B cell (primary cell): ENCODE measurements around the gene APOD. TPM values are rescaled to one million over a fixed set of nuclear protein-coding genes. Genes with fewer than 3 reads are reported as not detected.
A peak's percentile ranks its signal among the peaks of the same experiment; 100 is the strongest.

ENCODE experiments used
- ATAC-seq: fragments of 200-7000 bp; cut with Tn5 transposase; one replicate; pipeline ENCODE4 v1.10.0; 2021; ENCODE audit warnings: low read depth, mild to moderate bottlenecking, moderate number of reproducible peaks, moderate library complexity
- CTCF ChIA-PET: fragments of 350-600 bp; sonication (Branson Sonifier 250); formaldehyde crosslinking; loops from one replicate; lab custom pipeline; 2021; ENCODE audit warnings: antibody characterized with exemption, inconsistent platforms; lab: Charles Lee
- POLR2A ChIA-PET: fragments of 350-600 bp; sonication (Branson Sonifier 250); formaldehyde crosslinking; loops from one replicate; lab custom pipeline; 2021; ENCODE audit warnings: antibody characterized with exemption; lab: Charles Lee
- DNase-seq: peaks from one replicate; pipeline ENCODE4 v3.0.0; 2013
- H2AFZ ChIP-seq: 2 replicates; pipeline ENCODE4 v1.6.1; 2012; ENCODE audit warnings: mild to moderate bottlenecking, low read depth, low read length; ENCODE audit not compliant: insufficient read depth, poor library complexity, severe bottlenecking
- H3K27ac ChIP-seq, 2 donors: 1 replicate in 1 of 2; 2 replicates in 1 of 2; pipeline ENCODE4 v1.5.1; 2012 to 2013; ENCODE audit warnings: low read length in 2 of 2, mild to moderate bottlenecking in 2 of 2, moderate library complexity in 1 of 2
- H3K27me3 ChIP-seq, 4 experiments: fragments of 200-600 bp in 1 of 4; sonication (generic) in 1 of 4; replicated peaks in 1 of 4; 1 replicate in 2 of 4; 2 replicates in 2 of 4; pipeline versions ENCODE4 v1.6.1 to v1.7.0; 2013 to 2016; ENCODE audit warnings: low read length in 3 of 4, mild to moderate bottlenecking in 2 of 4, mixed read lengths in 1 of 4, moderate library complexity in 1 of 4; ENCODE audit not compliant: insufficient read depth in 4 of 4, control insufficient read depth in 3 of 4; ENCODE audit errors: control extremely low read depth in 1 of 4
- H3K36me3 ChIP-seq, 2 experiments: replicated peaks in 1 of 2; 1 replicate in 1 of 2; 2 replicates in 1 of 2; pipeline versions ENCODE4 v1.6.1 to v1.7.1; 2013; ENCODE audit warnings: low read length in 1 of 2; ENCODE audit not compliant: insufficient read depth in 2 of 2, control insufficient read depth in 1 of 2; ENCODE audit errors: control extremely low read depth in 1 of 2, extremely low read depth in 1 of 2
- H3K4me1 ChIP-seq, 2 donors: fragments of 200-600 bp in 1 of 2; sonication (generic) in 1 of 2; 1 replicate in 1 of 2; 2 replicates in 1 of 2; pipeline versions ENCODE4 v1.5.1 to v1.6.1; 2013 to 2017; ENCODE audit warnings: low read length in 2 of 2; ENCODE audit not compliant: control insufficient read depth in 2 of 2, insufficient read depth in 2 of 2
- H3K4me2 ChIP-seq: replicated peaks from 2 replicates; pipeline ENCODE3; 2012; ENCODE audit warnings: mild to moderate bottlenecking, low read depth, low read length; ENCODE audit not compliant: poor library complexity, severe bottlenecking
- H3K4me3 ChIP-seq, 5 experiments: fragments of 200-600 bp in 1 of 5; sonication (generic) in 1 of 5; 1 replicate in 3 of 5; 2 replicates in 2 of 5; pipeline versions ENCODE4 v1.5.1 to v1.7.0; 2011 to 2016; ENCODE audit warnings: low read length in 4 of 5, mild to moderate bottlenecking in 4 of 5, low read depth in 2 of 5, control low read depth in 1 of 5, moderate library complexity in 1 of 5; ENCODE audit not compliant: insufficient read depth in 1 of 5; ENCODE audit errors: control extremely low read depth in 1 of 5, extremely low read depth in 1 of 5
- H3K79me2 ChIP-seq: fragments of 200-600 bp; sonication (generic); one replicate; pipeline ENCODE4 v1.6.0; 2016; ENCODE audit warnings: low read length; ENCODE audit not compliant: control insufficient read depth, insufficient read depth
- H3K9ac ChIP-seq: fragments of 200-600 bp; sonication (generic); 2 replicates; pipeline ENCODE4 v1.6.1; 2017; ENCODE audit warnings: mild to moderate bottlenecking, low read length, moderate library complexity
- H3K9me3 ChIP-seq, 3 donors: one replicate each; pipeline versions ENCODE4 v1.6.1 to v1.7.1; 2013; ENCODE audit warnings: low read length in 2 of 3; ENCODE audit not compliant: control insufficient read depth in 2 of 3, insufficient read depth in 1 of 3; ENCODE audit errors: control extremely low read depth in 1 of 3
- H4K20me1 ChIP-seq: 2 replicates; pipeline ENCODE4 v1.6.0; 2012; ENCODE audit warnings: mild to moderate bottlenecking, low read length; ENCODE audit not compliant: insufficient read depth, control insufficient read depth, poor library complexity, severe bottlenecking
- H3K27ac Mint-ChIP-seq: one replicate; pipeline ENCODE4 v1.8.0; 2021; ENCODE audit warnings: mixed read lengths
- H3K27me3 Mint-ChIP-seq: one replicate; pipeline ENCODE4 v1.8.0; 2021; ENCODE audit warnings: mixed read lengths
- H3K4me1 Mint-ChIP-seq: one replicate; pipeline ENCODE4 v1.8.0; 2021; ENCODE audit warnings: mixed read lengths
- H3K4me3 Mint-ChIP-seq: one replicate; pipeline ENCODE4 v1.8.0; 2021; ENCODE audit warnings: mixed read lengths
- H3K9me3 Mint-ChIP-seq: one replicate; pipeline ENCODE4 v1.8.0; 2022; ENCODE audit warnings: mixed read lengths; ENCODE audit not compliant: insufficient read depth
- EZH2 ChIP-seq: IDR thresholded peaks from 2 replicates; pipeline ENCODE4 v1.6.1; 2012; ENCODE audit warnings: borderline replicate concordance, low read depth, mild to moderate bottlenecking, moderate library complexity, low read length; ENCODE audit not compliant: insufficient read depth, poor library complexity, severe bottlenecking
- WGBS: methylation state at CpG from one replicate; pipeline ENCODE4 v1.1.5; 2013; ENCODE audit warnings: missing lambda C conversion rate; ENCODE audit not compliant: insufficient coverage; 5-methylcytosine and 5-hydroxymethylcytosine counted together
- intact Hi-C: fragments of 100-400 bp; cut with micrococcal nuclease; formaldehyde crosslinking; loops from one replicate; pipeline ENCODE4 v1.10.0; 2022
- polyA plus RNA-seq: library from polyadenylated mRNA; depleted of rRNA; stranded (reverse); fragments of >200 nt; gene quantifications from 2 replicates; pipeline ENCODE4 v1.2.3, GENCODE V29; 2012
- total RNA-seq, 2 donors: library from RNA; stranded (reverse); fragments of 120-200 nt in 1 of 2; gene quantifications; 1 replicate in 1 of 2; 2 replicates in 1 of 2; pipeline versions ENCODE4 v1.2.3 to v1.2.4, GENCODE V29; 2013 to 2022
- TF ChIP-seq, protein P1 (sequence below): fragments of 200-600 bp; IDR thresholded peaks from one replicate; pipeline ENCODE4 v1.8.0; 2022; ENCODE audit warnings: antibody characterized with exemption, mild to moderate bottlenecking

Gene APOD
- total and polyA plus RNA-seq, 2 donors (not counting 1 experiment from before 2014, with no cell fraction given): 0.59 TPM; not detected in 1

DNA sequence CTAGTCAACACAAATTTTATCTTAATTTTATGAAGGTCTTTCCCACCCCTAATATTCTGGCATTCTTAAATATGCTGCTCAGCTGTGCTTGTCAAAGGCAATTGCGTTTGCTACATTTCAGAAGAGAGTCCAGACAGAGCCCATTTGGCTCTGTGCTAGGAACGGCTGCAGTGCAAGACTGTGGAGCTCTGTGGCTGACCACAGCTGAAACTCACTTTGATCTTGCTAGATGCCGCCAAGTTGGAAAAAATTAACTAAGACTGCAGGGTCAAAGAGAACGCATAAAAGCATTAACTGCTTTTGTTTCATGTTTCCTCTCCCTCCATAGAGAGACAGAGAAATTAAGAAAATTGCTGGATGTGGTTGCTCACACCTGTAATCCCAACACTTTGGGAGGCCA lies 33.0 kb downstream of the APOD start:
- peak overlapping the region; percentile 40 for H3K9ac ChIP-seq
- intact Hi-C loops: no loop called here
- H3K4me1 ChIP-seq: peaks cover 43 to 46% of the 10 kb centered on the region in 2 donors
- no peaks in the 10 kb centered on the region for H3K27me3 ChIP-seq
- Mint-ChIP-seq H3K9me3 (no peaks in the 10 kb centered on the region), H3K4me3 (peak overlapping the region; percentile 66), H3K27me3 (no peaks in the 10 kb centered on the region), H3K27ac (peak overlapping the region; percentile 92), H3K4me1 (peaks cover 47% of the 10 kb centered on the region)
- 22% methylated on average over 2 of the region's 4 CpGs for WGBS
- H4K20me1 ChIP-seq: no peaks in the 10 kb centered on the region
- H3K9me3 ChIP-seq: no peaks in the 10 kb centered on the region
- ChIA-PET POLR2A (interaction anchor here (1.4 kb wide), 1 partner anchor 13 kb away, joined by 7 read pairs; no protein-coding TSS in a partner anchor), CTCF (interaction anchor here (0.6 to 2.0 kb wide), 6 partner anchors 9 to 814 kb away, joined by 3 to 10 read pairs (median 4); partner anchors contain the start of gene XXYLT1)
- TF ChIP-seq, protein P1, sequence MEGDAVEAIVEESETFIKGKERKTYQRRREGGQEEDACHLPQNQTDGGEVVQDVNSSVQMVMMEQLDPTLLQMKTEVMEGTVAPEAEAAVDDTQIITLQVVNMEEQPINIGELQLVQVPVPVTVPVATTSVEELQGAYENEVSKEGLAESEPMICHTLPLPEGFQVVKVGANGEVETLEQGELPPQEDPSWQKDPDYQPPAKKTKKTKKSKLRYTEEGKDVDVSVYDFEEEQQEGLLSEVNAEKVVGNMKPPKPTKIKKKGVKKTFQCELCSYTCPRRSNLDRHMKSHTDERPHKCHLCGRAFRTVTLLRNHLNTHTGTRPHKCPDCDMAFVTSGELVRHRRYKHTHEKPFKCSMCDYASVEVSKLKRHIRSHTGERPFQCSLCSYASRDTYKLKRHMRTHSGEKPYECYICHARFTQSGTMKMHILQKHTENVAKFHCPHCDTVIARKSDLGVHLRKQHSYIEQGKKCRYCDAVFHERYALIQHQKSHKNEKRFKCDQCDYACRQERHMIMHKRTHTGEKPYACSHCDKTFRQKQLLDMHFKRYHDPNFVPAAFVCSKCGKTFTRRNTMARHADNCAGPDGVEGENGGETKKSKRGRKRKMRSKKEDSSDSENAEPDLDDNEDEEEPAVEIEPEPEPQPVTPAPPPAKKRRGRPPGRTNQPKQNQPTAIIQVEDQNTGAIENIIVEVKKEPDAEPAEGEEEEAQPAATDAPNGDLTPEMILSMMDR: no peak
- no peak for TF ChIP-seq EZH2
- peak overlapping the region; percentile 65 for H3K4me2 ChIP-seq
- H3K27ac ChIP-seq: peak overlapping the region; percentile 72 to 83
- ATAC-seq (no peak), DNase-seq (no peak)
- H3K4me3 ChIP-seq: peak overlapping the region in 3 of 5 experiments; percentile 5 to 45 (median 35)
- peak overlapping the region; percentile 57 for H2AFZ ChIP-seq
- no peaks in the 10 kb centered on the region for H3K36me3 ChIP-seq
- H3K79me2 ChIP-seq: peaks cover 3% of the 10 kb centered on the region

DNA sequence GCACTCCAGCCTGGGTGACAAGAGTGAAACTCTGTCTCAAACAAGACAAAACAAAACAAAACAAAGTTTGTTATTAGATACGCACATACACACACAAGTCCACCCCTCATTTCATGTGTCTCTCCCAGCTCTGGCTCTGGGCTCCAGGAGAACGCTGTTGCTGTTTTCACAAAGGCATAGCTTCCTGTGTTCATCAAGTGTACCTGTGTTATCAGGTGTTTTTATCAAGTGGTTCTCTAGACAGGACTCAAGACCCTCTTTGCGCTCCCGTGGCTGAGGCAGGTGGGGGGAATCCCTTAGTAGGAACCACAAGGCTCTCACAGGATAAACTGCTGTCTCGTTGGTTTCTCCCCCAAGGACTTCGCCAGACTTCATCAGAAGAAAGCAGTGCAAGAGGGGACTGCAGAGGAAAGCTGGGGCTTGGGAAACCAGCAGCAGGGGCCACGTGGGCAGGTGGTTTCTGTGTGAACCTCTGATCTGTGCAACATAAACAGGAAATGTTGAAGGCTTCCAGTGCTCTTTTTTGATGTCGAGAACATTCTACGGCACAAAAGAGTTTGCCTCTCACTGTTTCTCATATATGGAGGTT lies 33.7 kb downstream of the APOD start:
- H3K27me3 Mint-ChIP-seq: no peaks in the 10 kb centered on the region
- DNase-seq (peak; percentile 69), ATAC-seq (peak; percentile 87)
- Histone ChIP-seq H3K4me1 (peaks cover 46 to 49% of the 10 kb centered on the region in 2 donors), H3K9ac (peak overlapping the region; percentile 40), H4K20me1 (no peaks in the 10 kb centered on the region), H3K27ac (peak overlapping the region; percentile 72 to 83), H3K36me3 (no peaks in the 10 kb centered on the region), H3K9me3 (no peaks in the 10 kb centered on the region), H3K4me3 (peak overlapping the region; percentile 5 to 45 (median 35)), H2AFZ (peak overlapping the region; percentile 57), H3K27me3 (no peaks in the 10 kb centered on the region), H3K4me2 (peak overlapping the region; percentile 65), H3K79me2 (peaks cover 3% of the 10 kb centered on the region)
- H3K4me3 Mint-ChIP-seq: peak overlapping the region; percentile 80
- intact Hi-C loops: no loop called here
- CTCF ChIA-PET: interaction anchor here (0.6 to 2.0 kb wide), 8 partner anchors 8 to 814 kb away, joined by 3 to 10 read pairs (median 4); partner anchors contain the start of gene XXYLT1
- WGBS: 0% methylated on average over 4 of the region's 9 CpGs
- H3K27ac Mint-ChIP-seq: peak overlapping the region; percentile 92
- no peaks in the 10 kb centered on the region for H3K9me3 Mint-ChIP-seq
- POLR2A ChIA-PET: interaction anchor here (0.6 to 1.4 kb wide), 2 partner anchors 12 to 343 kb away, joined by 3 to 7 read pairs; no protein-coding TSS in a partner anchor
- H3K4me1 Mint-ChIP-seq: peaks cover 52% of the 10 kb centered on the region
- TF ChIP-seq, protein P1: no peak
- TF ChIP-seq EZH2: no peak
